ENCODE measurements around the gene GPRIN2.

DNA sequence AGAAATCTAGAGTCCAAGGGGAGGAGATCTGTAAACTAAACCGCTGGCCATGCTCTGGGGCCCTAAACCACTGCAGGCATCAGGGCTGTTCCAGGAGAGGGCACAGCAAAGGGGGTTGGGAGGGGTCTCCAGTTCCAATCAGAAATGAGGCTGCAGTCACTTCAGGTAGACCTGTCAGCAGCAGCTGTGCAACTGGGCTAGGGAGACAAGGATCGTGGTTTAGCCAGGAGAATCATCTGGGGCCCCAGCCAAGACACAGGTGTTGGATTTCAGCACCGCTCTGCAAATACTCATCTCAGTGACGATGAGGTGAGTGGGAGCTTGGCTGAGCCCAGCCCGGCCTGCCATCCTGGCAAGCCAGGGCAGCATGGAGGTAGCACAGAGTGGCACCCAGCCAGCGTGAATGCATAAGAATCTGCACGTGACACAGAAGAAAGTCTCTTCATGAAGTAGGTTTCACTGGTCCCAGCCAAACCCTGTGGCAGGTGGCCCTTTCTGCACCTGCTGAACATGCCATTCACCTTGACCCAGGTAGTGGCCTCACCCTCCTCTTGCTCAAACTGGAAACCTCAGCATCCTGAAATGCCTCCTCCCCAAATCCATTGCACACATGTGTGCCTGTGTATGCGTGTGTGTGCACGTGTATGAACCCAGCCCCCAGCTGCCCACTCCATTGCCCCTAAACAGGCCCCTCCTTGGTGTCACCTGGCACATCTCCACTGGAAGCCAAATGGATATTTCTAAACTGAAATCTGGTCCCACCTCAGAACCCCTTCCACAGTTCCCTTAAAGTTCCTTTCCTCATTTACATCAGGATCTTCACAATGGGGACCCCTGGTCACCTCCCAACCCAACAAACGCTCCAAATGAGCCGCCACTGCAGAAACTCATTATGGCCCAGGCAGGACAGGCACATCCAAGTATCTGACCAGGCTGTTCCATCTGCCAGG is 9.6 kb downstream of the GPRIN2 start:
- TF ChIP-seq SP1 (IDR thresholded peaks at IDR 0.05): no peak
- TF ChIP-seq, protein P1, sequence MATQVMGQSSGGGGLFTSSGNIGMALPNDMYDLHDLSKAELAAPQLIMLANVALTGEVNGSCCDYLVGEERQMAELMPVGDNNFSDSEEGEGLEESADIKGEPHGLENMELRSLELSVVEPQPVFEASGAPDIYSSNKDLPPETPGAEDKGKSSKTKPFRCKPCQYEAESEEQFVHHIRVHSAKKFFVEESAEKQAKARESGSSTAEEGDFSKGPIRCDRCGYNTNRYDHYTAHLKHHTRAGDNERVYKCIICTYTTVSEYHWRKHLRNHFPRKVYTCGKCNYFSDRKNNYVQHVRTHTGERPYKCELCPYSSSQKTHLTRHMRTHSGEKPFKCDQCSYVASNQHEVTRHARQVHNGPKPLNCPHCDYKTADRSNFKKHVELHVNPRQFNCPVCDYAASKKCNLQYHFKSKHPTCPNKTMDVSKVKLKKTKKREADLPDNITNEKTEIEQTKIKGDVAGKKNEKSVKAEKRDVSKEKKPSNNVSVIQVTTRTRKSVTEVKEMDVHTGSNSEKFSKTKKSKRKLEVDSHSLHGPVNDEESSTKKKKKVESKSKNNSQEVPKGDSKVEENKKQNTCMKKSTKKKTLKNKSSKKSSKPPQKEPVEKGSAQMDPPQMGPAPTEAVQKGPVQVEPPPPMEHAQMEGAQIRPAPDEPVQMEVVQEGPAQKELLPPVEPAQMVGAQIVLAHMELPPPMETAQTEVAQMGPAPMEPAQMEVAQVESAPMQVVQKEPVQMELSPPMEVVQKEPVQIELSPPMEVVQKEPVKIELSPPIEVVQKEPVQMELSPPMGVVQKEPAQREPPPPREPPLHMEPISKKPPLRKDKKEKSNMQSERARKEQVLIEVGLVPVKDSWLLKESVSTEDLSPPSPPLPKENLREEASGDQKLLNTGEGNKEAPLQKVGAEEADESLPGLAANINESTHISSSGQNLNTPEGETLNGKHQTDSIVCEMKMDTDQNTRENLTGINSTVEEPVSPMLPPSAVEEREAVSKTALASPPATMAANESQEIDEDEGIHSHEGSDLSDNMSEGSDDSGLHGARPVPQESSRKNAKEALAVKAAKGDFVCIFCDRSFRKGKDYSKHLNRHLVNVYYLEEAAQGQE (IDR thresholded peaks at IDR 0.05): no peak
- TF ChIP-seq, protein P2, sequence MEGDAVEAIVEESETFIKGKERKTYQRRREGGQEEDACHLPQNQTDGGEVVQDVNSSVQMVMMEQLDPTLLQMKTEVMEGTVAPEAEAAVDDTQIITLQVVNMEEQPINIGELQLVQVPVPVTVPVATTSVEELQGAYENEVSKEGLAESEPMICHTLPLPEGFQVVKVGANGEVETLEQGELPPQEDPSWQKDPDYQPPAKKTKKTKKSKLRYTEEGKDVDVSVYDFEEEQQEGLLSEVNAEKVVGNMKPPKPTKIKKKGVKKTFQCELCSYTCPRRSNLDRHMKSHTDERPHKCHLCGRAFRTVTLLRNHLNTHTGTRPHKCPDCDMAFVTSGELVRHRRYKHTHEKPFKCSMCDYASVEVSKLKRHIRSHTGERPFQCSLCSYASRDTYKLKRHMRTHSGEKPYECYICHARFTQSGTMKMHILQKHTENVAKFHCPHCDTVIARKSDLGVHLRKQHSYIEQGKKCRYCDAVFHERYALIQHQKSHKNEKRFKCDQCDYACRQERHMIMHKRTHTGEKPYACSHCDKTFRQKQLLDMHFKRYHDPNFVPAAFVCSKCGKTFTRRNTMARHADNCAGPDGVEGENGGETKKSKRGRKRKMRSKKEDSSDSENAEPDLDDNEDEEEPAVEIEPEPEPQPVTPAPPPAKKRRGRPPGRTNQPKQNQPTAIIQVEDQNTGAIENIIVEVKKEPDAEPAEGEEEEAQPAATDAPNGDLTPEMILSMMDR (IDR thresholded peaks at IDR 0.05; ENCODE audit: low read depth, low read length, missing input control): no peak
- TF ChIP-seq, protein P3, sequence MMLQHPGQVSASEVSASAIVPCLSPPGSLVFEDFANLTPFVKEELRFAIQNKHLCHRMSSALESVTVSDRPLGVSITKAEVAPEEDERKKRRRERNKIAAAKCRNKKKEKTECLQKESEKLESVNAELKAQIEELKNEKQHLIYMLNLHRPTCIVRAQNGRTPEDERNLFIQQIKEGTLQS (IDR thresholded peaks at IDR 0.05): no peak
- TF ChIP-seq, protein P4, sequence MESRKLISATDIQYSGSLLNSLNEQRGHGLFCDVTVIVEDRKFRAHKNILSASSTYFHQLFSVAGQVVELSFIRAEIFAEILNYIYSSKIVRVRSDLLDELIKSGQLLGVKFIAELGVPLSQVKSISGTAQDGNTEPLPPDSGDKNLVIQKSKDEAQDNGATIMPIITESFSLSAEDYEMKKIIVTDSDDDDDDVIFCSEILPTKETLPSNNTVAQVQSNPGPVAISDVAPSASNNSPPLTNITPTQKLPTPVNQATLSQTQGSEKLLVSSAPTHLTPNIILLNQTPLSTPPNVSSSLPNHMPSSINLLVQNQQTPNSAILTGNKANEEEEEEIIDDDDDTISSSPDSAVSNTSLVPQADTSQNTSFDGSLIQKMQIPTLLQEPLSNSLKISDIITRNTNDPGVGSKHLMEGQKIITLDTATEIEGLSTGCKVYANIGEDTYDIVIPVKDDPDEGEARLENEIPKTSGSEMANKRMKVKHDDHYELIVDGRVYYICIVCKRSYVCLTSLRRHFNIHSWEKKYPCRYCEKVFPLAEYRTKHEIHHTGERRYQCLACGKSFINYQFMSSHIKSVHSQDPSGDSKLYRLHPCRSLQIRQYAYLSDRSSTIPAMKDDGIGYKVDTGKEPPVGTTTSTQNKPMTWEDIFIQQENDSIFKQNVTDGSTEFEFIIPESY (IDR thresholded peaks at IDR 0.05): no peak
- no peak for TF ChIP-seq RAD21 (IDR thresholded peaks at IDR 0.05)

Measured in liver (tissue), 3 donors.